WTC11 (cell line): Measurements from ENCODE around the gene GAS2. TPM values are rescaled to one million over a fixed set of nuclear protein-coding genes. Genes with fewer than 3 reads are reported as not detected.

ENCODE experiments used
- ATAC-seq: fragments of 200-7000 bp; cut with Tn5 transposase; 2 replicates; pipeline ENCODE4 v1.10.0; 2021; ENCODE audit warnings: mild to moderate bottlenecking, moderate library complexity
- CTCF ChIA-PET: fragments of 300-600 bp; sonication (Branson Sonifier 250); formaldehyde crosslinking; loops from one replicate; lab custom pipeline; 2021; ENCODE audit warnings: antibody characterized with exemption; lab: Charles Lee
- POLR2A ChIA-PET: fragments of 350-600 bp; sonication (Branson Sonifier 250); formaldehyde crosslinking; loops from one replicate; lab custom pipeline; 2021; ENCODE audit warnings: antibody characterized with exemption; lab: Charles Lee
- DNase-seq: peaks from one replicate; pipeline ENCODE4 v3.0.0; 2021; ENCODE audit warnings: low spot score
- H3K27ac Mint-ChIP-seq: 2 replicates; pipeline ENCODE4 v1.8.0; 2021; ENCODE audit warnings: mixed read lengths
- H3K27me3 Mint-ChIP-seq: 2 replicates; pipeline ENCODE4 v1.8.0; 2021; ENCODE audit warnings: low read depth, mild to moderate bottlenecking, moderate library complexity, mixed read lengths
- H3K36me3 Mint-ChIP-seq: 2 replicates; pipeline ENCODE4 v1.8.0; 2021; ENCODE audit warnings: mixed read lengths
- H3K4me1 Mint-ChIP-seq: 2 replicates; pipeline ENCODE4 v1.8.0; 2022; ENCODE audit warnings: mixed read lengths
- H3K4me3 Mint-ChIP-seq: 2 replicates; pipeline ENCODE4 v1.8.0; 2021; ENCODE audit warnings: mild to moderate bottlenecking, moderate library complexity, mixed read lengths
- H3K9me3 Mint-ChIP-seq: 2 replicates; pipeline ENCODE4 v1.8.0; 2021; ENCODE audit warnings: mixed read lengths
- AR ChIP-seq: fragments of 250-450 bp; sonication (Bioruptor Pico); IDR thresholded peaks from 2 replicates; pipeline ENCODE4 v1.9.0; 2021; ENCODE audit warnings: mild to moderate bottlenecking
- ATF3 ChIP-seq: sonication (generic); formaldehyde crosslinking; conservative IDR thresholded peaks from 2 replicates; pipeline ENCODE4 v1.8.1; 2022; ENCODE audit warnings: mild to moderate bottlenecking, missing genetic modification reagents
- CDX4 ChIP-seq: fragments of 250-450 bp; sonication (Bioruptor Pico); IDR thresholded peaks from 2 replicates; pipeline ENCODE4 v1.9.0; 2021; ENCODE audit warnings: moderate library complexity, mild to moderate bottlenecking, inconsistent platforms, borderline replicate concordance
- CREB1 ChIP-seq: sonication (generic); formaldehyde crosslinking; IDR thresholded peaks from 2 replicates; pipeline ENCODE4 v1.8.0; 2023; ENCODE audit warnings: mild to moderate bottlenecking, missing genetic modification reagents
- E2F5 ChIP-seq: sonication (generic); formaldehyde crosslinking; IDR thresholded peaks from 2 replicates; pipeline ENCODE4 v1.8.1; 2022; ENCODE audit warnings: mild to moderate bottlenecking, moderate library complexity, missing genetic modification reagents
- ELF4 ChIP-seq: sonication (generic); formaldehyde crosslinking; IDR thresholded peaks from 2 replicates; pipeline ENCODE4 v1.8.1; 2022; ENCODE audit warnings: low read depth, mild to moderate bottlenecking, moderate library complexity, missing genetic modification reagents
- ESRRA ChIP-seq: sonication (generic); formaldehyde crosslinking; IDR thresholded peaks from 2 replicates; pipeline ENCODE4 v1.8.1; 2022; ENCODE audit warnings: mild to moderate bottlenecking, missing genetic modification reagents, borderline replicate concordance
- FOXJ3 ChIP-seq: sonication (generic); formaldehyde crosslinking; IDR thresholded peaks from 2 replicates; pipeline ENCODE4 v1.9.0; 2021; ENCODE audit warnings: missing genetic modification reagents, mild to moderate bottlenecking, borderline replicate concordance
- FOXK1 ChIP-seq: sonication (generic); formaldehyde crosslinking; IDR thresholded peaks from 2 replicates; pipeline ENCODE4 v1.8.0; 2022; ENCODE audit warnings: mild to moderate bottlenecking, moderate library complexity, missing genetic modification reagents
- GRHL2 ChIP-seq: fragments of 250-450 bp; sonication (Bioruptor Pico); IDR thresholded peaks from 2 replicates; pipeline ENCODE4 v1.8.0; 2022; ENCODE audit warnings: mild to moderate bottlenecking, moderate library complexity; ENCODE audit not compliant: insufficient replicate concordance, severe bottlenecking
- GTF2I ChIP-seq: fragments of 250-450 bp; sonication (Bioruptor Pico); conservative IDR thresholded peaks from 2 replicates; pipeline ENCODE4 v1.4.0; 2021; ENCODE audit warnings: mild to moderate bottlenecking
- HMGA2 ChIP-seq: fragments of 250-450 bp; sonication (Bioruptor Pico); IDR thresholded peaks from 2 replicates; pipeline ENCODE4 v1.4.0; 2021; ENCODE audit warnings: mild to moderate bottlenecking, moderate library complexity
- HMGXB4 ChIP-seq: sonication (generic); formaldehyde crosslinking; IDR thresholded peaks from 2 replicates; pipeline ENCODE4 v1.8.1; 2023; ENCODE audit warnings: mild to moderate bottlenecking, moderate library complexity, missing genetic modification reagents
- JAZF1 ChIP-seq: fragments of 250-450 bp; sonication (Bioruptor Pico); IDR thresholded peaks from 2 replicates; pipeline ENCODE4 v1.9.0; 2021; ENCODE audit warnings: moderate library complexity, mild to moderate bottlenecking, inconsistent platforms
- NFATC4 ChIP-seq: fragments of 250-450 bp; sonication (Bioruptor Pico); IDR thresholded peaks from 2 replicates; pipeline ENCODE4 v1.9.0; 2021; ENCODE audit warnings: mild to moderate bottlenecking
- NFYB ChIP-seq: sonication (generic); formaldehyde crosslinking; conservative IDR thresholded peaks from 2 replicates; pipeline ENCODE4 v1.8.0; 2022; ENCODE audit warnings: low read depth, missing genetic modification reagents
- SMAD3 ChIP-seq: sonication (generic); formaldehyde crosslinking; IDR thresholded peaks from 2 replicates; pipeline ENCODE4 v1.8.0; 2022; ENCODE audit warnings: missing genetic modification reagents, mild to moderate bottlenecking, borderline replicate concordance
- SP1 ChIP-seq: sonication (generic); formaldehyde crosslinking; conservative IDR thresholded peaks from 2 replicates; pipeline ENCODE4 v1.8.1; 2022; ENCODE audit warnings: missing genetic modification reagents
- TP53 ChIP-seq: sonication (generic); formaldehyde crosslinking; IDR thresholded peaks from 2 replicates; pipeline ENCODE4 v1.8.1; 2023; ENCODE audit warnings: mild to moderate bottlenecking, missing genetic modification reagents
- ZBTB21 ChIP-seq: sonication (generic); formaldehyde crosslinking; IDR thresholded peaks from 2 replicates; pipeline ENCODE4 v1.8.1; 2023; ENCODE audit warnings: mild to moderate bottlenecking, missing genetic modification reagents, borderline replicate concordance
- ZBTB43 ChIP-seq: sonication (generic); formaldehyde crosslinking; IDR thresholded peaks from 2 replicates; pipeline ENCODE4 v1.8.1; 2023; ENCODE audit warnings: mild to moderate bottlenecking, missing genetic modification reagents
- ZNF121 ChIP-seq: sonication (generic); formaldehyde crosslinking; IDR thresholded peaks from 2 replicates; pipeline ENCODE4 v1.8.0; 2023; ENCODE audit warnings: missing genetic modification reagents
- ZNF138 ChIP-seq: sonication (generic); formaldehyde crosslinking; conservative IDR thresholded peaks from 2 replicates; pipeline ENCODE4 v1.8.1; 2022; ENCODE audit warnings: mild to moderate bottlenecking, moderate library complexity, missing genetic modification reagents
- ZNF317 ChIP-seq: sonication (generic); formaldehyde crosslinking; IDR thresholded peaks from 2 replicates; pipeline ENCODE4 v1.8.1; 2023; ENCODE audit warnings: low read depth, mild to moderate bottlenecking, moderate library complexity, missing genetic modification reagents, borderline replicate concordance
- ZNF416 ChIP-seq: fragments of 250-450 bp; sonication (Bioruptor Pico); IDR thresholded peaks from 2 replicates; pipeline ENCODE4 v1.9.0; 2021; ENCODE audit warnings: mild to moderate bottlenecking, inconsistent platforms
- ZNF423 ChIP-seq: fragments of 250-450 bp; sonication (Bioruptor Pico); IDR thresholded peaks from 2 replicates; pipeline ENCODE4 v2.1.2; 2022; ENCODE audit warnings: mild to moderate bottlenecking, moderate library complexity
- ZSCAN18 ChIP-seq: fragments of 250-450 bp; sonication (Bioruptor Pico); IDR thresholded peaks from 2 replicates; pipeline ENCODE4 v2.1.2; 2022; ENCODE audit warnings: mild to moderate bottlenecking, moderate library complexity
- total RNA-seq: library from RNA; stranded (reverse); gene quantifications from 3 replicates; pipeline ENCODE4 v1.2.3, GENCODE V29; 2021

GAS2 gene
- total RNA-seq, 1 experiment from 2014 or later, result 1.8 TPM

GRCh38 chr11:22761066-22761465 is 94.7 kb downstream of the GAS2 start:
- DNase-seq (no peak), ATAC-seq (no peak)
- POLR2A ChIA-PET, result no interaction called here
- H3K36me3 Mint-ChIP-seq, result no peaks in the 10 kb centered on the region
- H3K27ac Mint-ChIP-seq, result no peak overlapping the region
- H3K4me3 Mint-ChIP-seq, result no peak overlapping the region
- CTCF ChIA-PET, result no interaction called here
- no peak for TF ChIP-seq CDX4
- no peak for TF ChIP-seq ZNF416 (CRISPR knock-in tag)
- TF ChIP-seq ESRRA (CRISPR knock-in tag), result no peak
- no peak for TF ChIP-seq ATF3 (CRISPR knock-in tag)
- TF ChIP-seq TP53, result no peak
- no peak for TF ChIP-seq ELF4 (CRISPR knock-in tag)
- no peak for TF ChIP-seq JAZF1 (CRISPR knock-in tag)
- no peak for TF ChIP-seq FOXJ3 (CRISPR knock-in tag)
- no peak for TF ChIP-seq NFYB
- TF ChIP-seq SP1 (CRISPR knock-in tag), result no peak
- TF ChIP-seq ZSCAN18 (CRISPR knock-in tag), result no peak
- no peak for TF ChIP-seq FOXK1 (CRISPR knock-in tag)
- TF ChIP-seq SMAD3 (CRISPR knock-in tag), result no peak
- TF ChIP-seq NFATC4 (CRISPR knock-in tag), result no peak
- no peak for TF ChIP-seq HMGA2 (CRISPR knock-in tag)
- no peak for TF ChIP-seq E2F5 (CRISPR knock-in tag)
- TF ChIP-seq ZBTB43, result no peak
- no peak for TF ChIP-seq ZNF423 (CRISPR knock-in tag)
- no peak for TF ChIP-seq GTF2I
- TF ChIP-seq CREB1, result no peak
- no peaks in the 10 kb centered on the region for H3K9me3 Mint-ChIP-seq
- H3K4me1 Mint-ChIP-seq, result peaks cover 8% of the 10 kb centered on the region; the same call in 1 of the 2 replicates
- no peaks in the 10 kb centered on the region for H3K27me3 Mint-ChIP-seq

GRCh38 chr11:22763166-22763565 is 96.8 kb downstream of the GAS2 start:
- H3K4me3 Mint-ChIP-seq, result no peak overlapping the region
- H3K27ac Mint-ChIP-seq, result no peak overlapping the region
- TF ChIP-seq GRHL2 (CRISPR knock-in tag) (no peak), ZNF138 (CRISPR knock-in tag) (no peak), AR (CRISPR knock-in tag) (no peak), HMGXB4 (no peak), ZNF121 (CRISPR knock-in tag) (no peak), FOXK1 (CRISPR knock-in tag) (no peak), JAZF1 (CRISPR knock-in tag) (no peak), ZNF317 (CRISPR knock-in tag) (no peak), ZBTB21 (CRISPR knock-in tag) (no peak)
- no peaks in the 10 kb centered on the region for H3K36me3 Mint-ChIP-seq
- POLR2A ChIA-PET, result no interaction called here
- CTCF ChIA-PET, result no interaction called here
- no peaks in the 10 kb centered on the region for H3K9me3 Mint-ChIP-seq
- no peaks in the 10 kb centered on the region for H3K27me3 Mint-ChIP-seq
- ATAC-seq (no peak), DNase-seq (no peak)
- peaks cover 8% of the 10 kb centered on the region; the same call in 1 of the 2 replicates for H3K4me1 Mint-ChIP-seq
